GM12878 (cell line): ENCODE data around the gene TMEM38B. TPM values are rescaled to one million over a fixed set of nuclear protein-coding genes. Genes with fewer than 3 reads are reported as not detected.

Experiments used
- ATAC-seq: fragments of 200-7000 bp; cut with Tn5 transposase; 3 replicates; pipeline ENCODE4 v1.9.1; 2020; ENCODE audit warnings: mild to moderate bottlenecking, moderate library complexity
- BruUV-seq: library from RNA; stranded (reverse); fragments of 400-500 nt; replicated peaks from 2 replicates; lab custom pipeline; 2021; lab: Mats Ljungman, UMichigan
- CTCF ChIA-PET: fragments of 300-600 bp; sonication (Branson Sonifier 250); formaldehyde crosslinking; extraction: SDS; loops from one replicate; lab custom pipeline; 2021; ENCODE audit warnings: inconsistent platforms; lab: Yijun Ruan, JAX
- POLR2A ChIA-PET: fragments of 350-600 bp; formaldehyde crosslinking; extraction: SDS; loops from one replicate; lab custom pipeline; 2021; ENCODE audit warnings: inconsistent platforms; lab: Charles Lee
- RAD21 ChIA-PET: fragments of 300-600 bp; sonication (Branson Sonifier 250); formaldehyde crosslinking; loops from one replicate; lab custom pipeline; 2023; ENCODE audit warnings: antibody characterized with exemption; ENCODE audit not compliant: unreplicated experiment; lab: Charles Lee
- SMC1A ChIA-PET: fragments of 300-600 bp; sonication (Branson Sonifier 250); formaldehyde crosslinking; loops from one replicate; lab custom pipeline; 2023; ENCODE audit not compliant: unreplicated experiment, uncharacterized antibody; lab: Charles Lee
- DNase-seq: peaks from one replicate; pipeline ENCODE4 v3.0.0-alpha.2; 2011; ENCODE audit warnings: low read depth, low spot score
- FAIRE-seq: peaks from 3 replicates; lab custom pipeline; 2011; peaks lifted over from hg19 to GRCh38; lab: Jason Lieb, UNC
- H2AFZ ChIP-seq: 2 replicates; pipeline ENCODE4 v1.6.0; 2011; ENCODE audit warnings: low read depth, low read length, control low read depth; ENCODE audit not compliant: control insufficient read depth
- H3K27ac ChIP-seq: 2 replicates; pipeline ENCODE4 v1.5.1; 2011; ENCODE audit warnings: control low read depth; ENCODE audit not compliant: control insufficient read depth, insufficient read depth
- H3K27me3 ChIP-seq, 2 experiments: replicated peaks in 1 of 2; 2 replicates each; pipeline versions ENCODE4 v1.6.0 to v1.6.1; 2011; ENCODE audit warnings: low read length in 1 of 2; ENCODE audit not compliant: control insufficient read depth in 2 of 2, insufficient read depth in 2 of 2
- H3K36me3 ChIP-seq, 2 experiments: 2 replicates each; pipeline ENCODE4 v1.5.1; 2011; ENCODE audit warnings: low read length in 1 of 2; ENCODE audit not compliant: control insufficient read depth in 2 of 2, insufficient read depth in 2 of 2
- H3K4me1 ChIP-seq: 2 replicates; pipeline ENCODE4 v1.6.1; 2011; ENCODE audit warnings: mild to moderate bottlenecking, low read length, moderate library complexity, mixed read lengths; ENCODE audit not compliant: control insufficient read depth, insufficient read depth
- H3K4me2 ChIP-seq: 2 replicates; pipeline ENCODE4 v1.6.0; 2011; ENCODE audit warnings: control low read depth; ENCODE audit not compliant: control insufficient read depth, insufficient read depth
- H3K4me3 ChIP-seq: fragments of 200-600 bp; sonication (generic); 2 replicates; pipeline ENCODE4 v1.5.1; 2016
- H3K79me2 ChIP-seq: 2 replicates; pipeline ENCODE4 v1.6.0; 2011; ENCODE audit warnings: low read length; ENCODE audit not compliant: control insufficient read depth, insufficient read depth
- H3K9ac ChIP-seq: 2 replicates; pipeline ENCODE4 v1.8.0; 2011; ENCODE audit warnings: low read length, control low read depth, mixed read lengths; ENCODE audit not compliant: control insufficient read depth, insufficient read depth
- H3K9me3 ChIP-seq: replicated peaks from 3 replicates; pipeline ENCODE4 v1.5.1; 2011; ENCODE audit warnings: mild to moderate bottlenecking, low read length; ENCODE audit not compliant: control insufficient read depth, insufficient read depth
- H4K20me1 ChIP-seq: 2 replicates; pipeline ENCODE4 v1.6.0; 2011; ENCODE audit not compliant: control insufficient read depth, insufficient read depth
- BACH1 ChIP-seq: fragments of 450-650 bp; IDR thresholded peaks from 2 replicates; pipeline ENCODE4 v1.6.1; 2017; ENCODE audit warnings: mild to moderate bottlenecking, borderline replicate concordance
- CHD2 ChIP-seq: IDR thresholded peaks from 2 replicates; pipeline ENCODE4 v1.6.1; 2011; ENCODE audit warnings: low read depth, low read length, improper control_type of control experiment, borderline replicate concordance
- CREB1 ChIP-seq: IDR thresholded peaks from 2 replicates; pipeline ENCODE4 v1.6.1; 2012; ENCODE audit warnings: low read depth, mild to moderate bottlenecking, inconsistent platforms
- NR2C1 ChIP-seq: fragments of 450-650 bp; IDR thresholded peaks from 2 replicates; pipeline ENCODE4 v1.6.1; 2017; ENCODE audit warnings: antibody characterized with exemption, mild to moderate bottlenecking, moderate library complexity
- RFX5 ChIP-seq: IDR thresholded peaks from 2 replicates; pipeline ENCODE4 v1.6.1; 2011; ENCODE audit warnings: low read depth, low read length, improper control_type of control experiment
- SMARCA5 ChIP-seq: fragments of 450-650 bp; IDR thresholded peaks from 2 replicates; pipeline ENCODE4 v1.6.1; 2017; ENCODE audit warnings: mild to moderate bottlenecking
- WGBS: methylation state at CpG from one replicate; pipeline ENCODE4 v1.1.6; 2016; ENCODE audit warnings: low lambda C conversion rate; ENCODE audit not compliant: insufficient replicate concordance, insufficient coverage; ENCODE audit errors: missing lambda C conversion rate; 5-methylcytosine and 5-hydroxymethylcytosine counted together
- in situ Hi-C: fragments of 300-500 bp; cut with MboI; formaldehyde crosslinking; loops from 9 replicates; pipeline ENCODE4 v1.14.3; 2018; ENCODE audit warnings: mixed read lengths
- intact Hi-C: fragments of 100-400 bp; cut with micrococcal nuclease; formaldehyde crosslinking; loops from one replicate; pipeline ENCODE4 v1.14.2; 2022; ENCODE audit not compliant: unreplicated experiment
- polyA plus RNA-seq, 11 experiments: library from polyadenylated mRNA; depleted of rRNA in 4 of 11; unstranded in 6 of 11; stranded (reverse) in 5 of 11; fragments of >200 nt; fragmentation: Nextera tagmentation in 4 of 11; fragmentation: Illumina TruSeq in 1 of 11; extraction: Ambion mirVana in 4 of 11; extraction: Trizol in 1 of 11; gene quantifications; 1 replicate in 1 of 11; 2 replicates in 10 of 11; pipeline versions ENCODE4 v1.2.1 to v1.2.3, GENCODE V29; 2011 to 2016; ENCODE audit warnings: inconsistent platforms in 2 of 11, missing spikeins in 2 of 11, low read depth in 1 of 11
- total RNA-seq, 4 experiments: library from RNA; depleted of rRNA in 3 of 4; stranded (reverse); fragments of >200 nt in 3 of 4; fragmentation: Illumina TruSeq in 1 of 4; extraction: Trizol in 1 of 4; gene quantifications; 2 replicates each; pipeline versions ENCODE4 v1.2.1 to v1.2.3, GENCODE V29; 2013 to 2021

Gene TMEM38B
- total and polyA plus RNA-seq, 10 of the 15 experiments (the other 5 are each of a cell fraction or from before 2014, with no cell fraction given), result 8.4 to 22.5 (median 12.7) TPM

GRCh38 chr9:105646879-105647594 lies 47.3 kb upstream of the TMEM38B start:
- in situ Hi-C loops (no loop called here), intact Hi-C loops (no loop called here)
- no peak overlapping the region for H3K4me2 ChIP-seq
- SMC1A ChIA-PET, result no interaction called here
- H4K20me1 ChIP-seq, result no peaks in the 10 kb centered on the region
- BruUV-seq, result no TSS peak
- no peaks in the 10 kb centered on the region for H3K79me2 ChIP-seq
- no peak overlapping the region for H2AFZ ChIP-seq
- no peak for DNase-seq
- POLR2A ChIA-PET, result no interaction called here
- no peak for FAIRE-seq
- no peak for TF ChIP-seq CREB1
- no peak for TF ChIP-seq CHD2
- TF ChIP-seq NR2C1, result no peak
- no peak for TF ChIP-seq SMARCA5
- no peak for TF ChIP-seq RFX5
- no peak for TF ChIP-seq BACH1
- no peaks in the 10 kb centered on the region; the same call in 2 of the 3 replicates for H3K9me3 ChIP-seq
- no peaks in the 10 kb centered on the region for H3K4me1 ChIP-seq
- no peak overlapping the region for H3K27ac ChIP-seq
- no peaks in the 10 kb centered on the region for H3K36me3 ChIP-seq
- WGBS, result 83% methylated on average over 7 of the region's 7 CpGs
- H3K27me3 ChIP-seq, result no peaks in the 10 kb centered on the region
- ATAC-seq, result no peak
- RAD21 ChIA-PET, result no interaction called here
- CTCF ChIA-PET, result interaction anchor here (1.0 to 1.4 kb wide), 2 partner anchors 9 to 197 kb away, joined by 3 to 6 read pairs; no protein-coding TSS in a partner anchor
- no peak overlapping the region for H3K9ac ChIP-seq
- no peak overlapping the region for H3K4me3 ChIP-seq
